Measurements from ENCODE around the gene CAPN1.

The CAPN1 gene

DNA sequence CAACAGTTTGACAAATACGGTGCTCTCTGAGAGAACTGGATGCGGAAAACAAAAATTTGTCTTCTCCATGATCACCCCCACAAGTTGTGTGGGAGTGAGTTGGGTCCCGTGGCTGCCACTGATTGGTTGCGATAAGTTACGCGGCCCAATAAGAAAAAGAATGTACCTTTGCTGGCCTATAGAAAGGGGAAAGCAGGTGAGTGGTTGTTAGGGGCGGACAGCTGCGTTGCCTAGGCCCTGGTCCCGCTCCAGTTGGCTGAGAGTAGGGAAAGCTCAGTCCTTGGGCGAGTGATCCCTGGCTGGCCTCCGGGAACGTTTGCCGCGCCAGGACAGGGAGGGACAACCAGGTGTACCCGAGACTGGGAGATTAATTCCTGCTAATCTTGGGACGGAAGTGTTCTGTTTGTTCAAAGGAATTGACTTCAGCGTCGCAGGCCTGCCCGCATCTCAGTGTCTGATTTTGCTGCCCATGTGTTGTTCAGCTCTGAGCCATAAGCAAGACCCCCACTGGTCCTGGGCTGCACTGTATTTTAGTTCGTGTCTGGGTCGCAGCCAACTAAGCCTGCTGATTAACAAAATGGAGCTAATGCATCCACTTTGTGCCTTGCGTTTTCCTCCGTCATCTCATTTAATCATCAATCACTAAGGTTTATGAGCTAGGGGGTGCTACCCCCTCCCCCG is 46.6 kb upstream of the CAPN1 start:
- TF ChIP-seq CTCF (IDR thresholded peaks at IDR 0.05; ENCODE audit: insufficient read depth, low read length, missing control alignments): no peak
- DNase-seq (ENCODE audit: low read depth, low spot score): peak; percentile 87
- POLR2A ChIA-PET: interaction anchor here (0.5 to 3.1 kb wide), 11 partner anchors 10 to 289 kb away, joined by 3 to 20 read pairs (median 4); partner anchors contain the start of genes CAPN1, FAU, MRPL49 and NEAT1
- CTCF ChIA-PET: interaction anchor here (0.8 to 2.4 kb wide), 8 partner anchors 13 to 287 kb away, joined by 3 to 11 read pairs (median 4); partner anchors contain the start of gene ZNHIT2
- peak overlapping the region; percentile 95 for H3K4me3 ChIP-seq (ENCODE audit: low read depth, low read length)

DNA sequence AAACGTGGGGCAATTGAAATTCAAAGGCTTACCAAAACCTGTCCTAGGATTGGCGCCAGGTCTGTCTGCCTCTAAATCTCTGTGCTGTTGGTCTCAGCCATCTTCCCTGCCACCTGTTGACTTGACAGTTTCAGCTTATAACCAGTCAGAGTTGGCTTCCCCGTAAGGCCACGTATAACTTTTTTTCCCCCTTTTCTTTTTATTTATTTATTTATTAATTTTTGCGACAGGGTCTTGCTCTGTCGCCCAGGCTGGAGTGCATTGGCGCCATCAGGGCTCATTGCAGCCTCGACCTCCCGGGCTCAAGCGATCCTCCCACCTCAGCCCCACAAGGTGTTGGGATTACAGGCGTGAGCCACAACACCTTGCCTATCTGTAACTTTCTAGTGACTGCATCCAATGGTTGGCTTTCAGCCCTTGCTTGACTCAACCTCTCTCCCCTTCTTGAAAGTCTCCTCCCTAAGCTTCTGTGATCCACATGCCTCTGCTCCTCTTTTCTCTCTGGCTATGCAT is 46.0 kb upstream of the CAPN1 start:
- TF ChIP-seq CTCF (IDR thresholded peaks at IDR 0.05; ENCODE audit: insufficient read depth, low read length, missing control alignments): no peak
- H3K4me3 ChIP-seq (ENCODE audit: low read depth, low read length): peak overlapping the region; percentile 95
- no peak for DNase-seq (ENCODE audit: low read depth, low spot score)
- CTCF ChIA-PET: interaction anchor here (0.8 to 2.4 kb wide), 7 partner anchors 12 to 194 kb away, joined by 3 to 11 read pairs (median 4); partner anchors contain the start of genes TM7SF2 and ZNHIT2
- POLR2A ChIA-PET: interaction anchor here (0.5 to 3.1 kb wide), 9 partner anchors 10 to 290 kb away, joined by 3 to 20 read pairs (median 4); partner anchors contain the start of genes CAPN1, FAU, MRPL49 and NEAT1

DNA sequence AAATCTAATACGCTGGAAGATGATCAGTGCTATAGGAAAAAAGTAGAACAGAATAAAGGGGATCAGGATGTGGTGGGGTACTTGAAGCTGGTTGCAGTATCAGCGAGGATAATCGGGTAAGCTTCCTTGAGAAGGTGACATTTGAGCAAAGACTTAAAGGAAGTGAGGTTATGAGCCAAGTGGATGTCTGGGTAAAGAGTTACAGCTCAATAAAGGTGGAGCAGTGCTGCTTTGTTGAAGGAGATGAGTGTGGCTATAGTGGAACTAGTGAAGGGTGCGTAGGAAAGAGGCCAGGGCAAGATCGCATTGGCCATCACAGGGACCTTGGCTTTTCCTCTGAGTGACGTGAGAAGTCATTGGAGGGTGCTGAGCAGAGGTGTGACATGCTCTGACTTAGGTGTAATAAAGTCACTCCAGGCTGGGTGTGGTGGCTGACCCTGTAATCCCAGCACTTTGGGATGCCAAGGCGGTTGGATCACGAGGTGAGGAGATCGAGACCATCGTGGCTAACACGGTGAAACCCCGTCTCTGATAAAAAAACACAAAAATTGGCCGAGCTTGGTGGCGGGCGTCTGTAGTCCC is 45.1 kb upstream of the CAPN1 start:
- no peak for TF ChIP-seq CTCF (IDR thresholded peaks at IDR 0.05; ENCODE audit: insufficient read depth, low read length, missing control alignments)
- POLR2A ChIA-PET: no interaction called here
- CTCF ChIA-PET: interaction anchor here (1.3 to 2.4 kb wide), 5 partner anchors 11 to 193 kb away, joined by 3 to 11 read pairs (median 4); partner anchors contain the start of genes TM7SF2 and ZNHIT2
- H3K4me3 ChIP-seq (ENCODE audit: low read depth, low read length): no peak overlapping the region
- DNase-seq (ENCODE audit: low read depth, low spot score): no peak

GRCh38 chr11:65141896-65142494 is 39.7 kb upstream of the CAPN1 start:
- ChIA-PET CTCF (no interaction called here), POLR2A (no interaction called here)
- DNase-seq (ENCODE audit: low read depth, low spot score): no peak
- no peak for TF ChIP-seq CTCF (IDR thresholded peaks at IDR 0.05; ENCODE audit: insufficient read depth, low read length, missing control alignments)
- H3K4me3 ChIP-seq (ENCODE audit: low read depth, low read length): no peak overlapping the region

DNA sequence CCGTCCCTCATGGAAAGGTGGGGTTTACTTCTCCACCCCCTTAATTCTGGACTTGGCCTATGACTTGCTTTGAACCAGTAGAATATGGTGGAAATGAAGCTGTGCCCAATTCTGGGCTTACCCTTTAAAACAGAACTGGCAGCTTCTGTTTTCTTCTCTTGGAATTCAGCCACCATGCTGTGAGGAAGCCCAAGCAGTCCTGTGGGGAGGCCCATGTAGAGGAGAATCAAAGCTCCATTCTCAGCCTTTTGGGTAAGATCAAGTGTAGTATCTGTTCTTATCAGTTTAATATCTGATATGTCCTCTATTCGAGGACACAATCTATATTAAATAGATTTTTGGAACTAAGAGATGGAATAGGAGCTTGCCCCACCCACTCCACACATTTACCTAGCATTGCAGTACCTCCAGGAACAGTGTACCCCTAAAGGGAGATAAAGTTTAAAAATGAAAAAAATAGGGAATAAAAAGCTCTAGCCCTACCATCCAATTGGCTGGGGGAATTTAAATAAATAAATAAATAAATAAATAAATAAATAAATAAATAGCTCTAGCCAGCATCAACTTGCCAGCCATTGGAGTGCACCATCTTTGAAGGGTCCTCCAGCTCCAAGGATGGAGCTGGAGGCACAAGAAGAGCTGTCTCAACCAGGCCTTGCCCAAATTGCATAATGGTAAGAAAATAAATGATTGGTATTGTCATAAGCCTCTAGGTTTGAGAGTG is 34.2 kb upstream of the CAPN1 start:
- H3K4me3 ChIP-seq (ENCODE audit: low read depth, low read length): no peak overlapping the region
- ChIA-PET CTCF (interaction anchor here (1.4 to 1.9 kb wide), 4 partner anchors 12 to 184 kb away, joined by 3 to 11 read pairs (median 6); partner anchors contain the start of gene TM7SF2), POLR2A (interaction anchor here (0.6 kb wide), 1 partner anchor 14 kb away, joined by 3 read pairs; no protein-coding TSS in a partner anchor)
- DNase-seq (ENCODE audit: low read depth, low spot score): no peak
- TF ChIP-seq CTCF (IDR thresholded peaks at IDR 0.05; ENCODE audit: insufficient read depth, low read length, missing control alignments): no peak
